ENCODE data around the gene ARHGAP4.

DNA sequence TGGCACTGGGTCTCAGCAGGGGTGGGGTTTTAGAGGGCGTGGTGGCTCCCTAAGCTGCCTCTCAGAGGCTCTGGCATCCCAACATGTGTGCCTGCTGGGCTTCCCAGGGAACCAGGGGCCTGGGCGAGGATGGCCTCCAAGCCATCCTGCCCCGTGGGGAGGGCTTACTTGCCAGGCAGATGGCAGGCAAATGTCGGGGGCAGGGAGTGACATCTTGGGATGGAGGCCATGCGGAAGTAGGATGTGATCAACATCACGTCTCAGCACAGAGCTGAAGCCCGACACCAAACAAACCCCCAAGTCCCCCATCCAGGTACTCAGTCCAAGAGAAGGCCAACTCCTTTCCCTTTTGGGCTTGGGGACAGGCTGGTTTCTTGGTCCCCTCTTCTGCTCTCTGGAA is 44.8 kb downstream of the ARHGAP4 start:
- TF ChIP-seq ARNT (IDR thresholded peaks at IDR 0.05), result no peak
- no peak for TF ChIP-seq FOXK2 (IDR thresholded peaks at IDR 0.05)
- no peak for TF ChIP-seq ELF4 (IDR thresholded peaks at IDR 0.05)
- no peak for TF ChIP-seq FOXM1 (IDR thresholded peaks at IDR 0.05; ENCODE audit: borderline replicate concordance)
- TF ChIP-seq SP1 (IDR thresholded peaks at IDR 0.05), result no peak
- TF ChIP-seq SUZ12 (IDR thresholded peaks at IDR 0.05), result no peak
- TF ChIP-seq FOXA1 (IDR thresholded peaks at IDR 0.05), result no peak
- TF ChIP-seq BHLHE40 (IDR thresholded peaks at IDR 0.05; ENCODE audit: borderline replicate concordance), result no peak
- no peak for TF ChIP-seq ZNF384 (IDR thresholded peaks at IDR 0.05)
- no peak for TF ChIP-seq HDGF (IDR thresholded peaks at IDR 0.05; ENCODE audit: borderline replicate concordance)
- no peak for TF ChIP-seq NFRKB (IDR thresholded peaks at IDR 0.05)

Measured in HEK293T (cell line).